ENCODE measurements around the gene TMEM132E.

GRCh38 chr17:34668206-34668605 lies 88.8 kb downstream of the TMEM132E start:
- TF ChIP-seq, protein P1, sequence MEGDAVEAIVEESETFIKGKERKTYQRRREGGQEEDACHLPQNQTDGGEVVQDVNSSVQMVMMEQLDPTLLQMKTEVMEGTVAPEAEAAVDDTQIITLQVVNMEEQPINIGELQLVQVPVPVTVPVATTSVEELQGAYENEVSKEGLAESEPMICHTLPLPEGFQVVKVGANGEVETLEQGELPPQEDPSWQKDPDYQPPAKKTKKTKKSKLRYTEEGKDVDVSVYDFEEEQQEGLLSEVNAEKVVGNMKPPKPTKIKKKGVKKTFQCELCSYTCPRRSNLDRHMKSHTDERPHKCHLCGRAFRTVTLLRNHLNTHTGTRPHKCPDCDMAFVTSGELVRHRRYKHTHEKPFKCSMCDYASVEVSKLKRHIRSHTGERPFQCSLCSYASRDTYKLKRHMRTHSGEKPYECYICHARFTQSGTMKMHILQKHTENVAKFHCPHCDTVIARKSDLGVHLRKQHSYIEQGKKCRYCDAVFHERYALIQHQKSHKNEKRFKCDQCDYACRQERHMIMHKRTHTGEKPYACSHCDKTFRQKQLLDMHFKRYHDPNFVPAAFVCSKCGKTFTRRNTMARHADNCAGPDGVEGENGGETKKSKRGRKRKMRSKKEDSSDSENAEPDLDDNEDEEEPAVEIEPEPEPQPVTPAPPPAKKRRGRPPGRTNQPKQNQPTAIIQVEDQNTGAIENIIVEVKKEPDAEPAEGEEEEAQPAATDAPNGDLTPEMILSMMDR (conservative IDR thresholded peaks at IDR 0.05 in 1 of 2, IDR thresholded peaks at IDR 0.05 in 1 of 2; ENCODE audit: extremely low read depth in 1 of 2, insufficient read depth in 1 of 2, low read depth in 1 of 2, low read length in 2 of 2): no peak
- no peak for TF ChIP-seq EZH2 (IDR thresholded peaks at IDR 0.05; ENCODE audit: borderline replicate concordance, low read length)
